GM23338 (cell line): ENCODE data around the gene KDM4C. TPM values are rescaled to one million over a fixed set of nuclear protein-coding genes. Genes with fewer than 3 reads are reported as not detected.

ENCODE experiments used
- CTCF ChIP-seq, 2 experiments: fragments of 200-600 bp in 1 of 2; sonication (generic) in 1 of 2; conservative IDR thresholded peaks; 2 replicates each; pipeline versions ENCODE4 v1.5.1 to v1.6.1; 2016 to 2017; ENCODE audit warnings: antibody characterized with exemption in 2 of 2, low read depth in 2 of 2, mild to moderate bottlenecking in 2 of 2, moderate library complexity in 1 of 2
- EZH2phosphoT487 ChIP-seq: fragments of 200-600 bp; sonication (generic); IDR thresholded peaks from one replicate; pipeline ENCODE4 v1.8.1; 2018; ENCODE audit warnings: antibody characterized with exemption; ENCODE audit not compliant: unreplicated experiment
- JUNB ChIP-seq: IDR thresholded peaks from one replicate; pipeline ENCODE4 v1.6.1; 2016; ENCODE audit warnings: antibody characterized with exemption; ENCODE audit not compliant: unreplicated experiment
- POLR2AphosphoS5 ChIP-seq: IDR thresholded peaks from 2 replicates; pipeline ENCODE4 v1.6.1; 2016; ENCODE audit warnings: antibody characterized with exemption, low read depth
- STAT1 ChIP-seq: IDR thresholded peaks from one replicate; pipeline ENCODE4 v1.6.1; 2016; ENCODE audit warnings: antibody characterized with exemption; ENCODE audit not compliant: unreplicated experiment
- ZNF331 ChIP-seq: fragments of 250-450 bp; sonication (Bioruptor Pico); IDR thresholded peaks from 2 replicates; pipeline ENCODE4 v1.5.0; 2020; ENCODE audit warnings: low read depth, mild to moderate bottlenecking, moderate library complexity
- polyA plus RNA-seq: library from polyadenylated mRNA; unstranded; fragments of >200 nt; fragmentation: Nextera tagmentation; extraction: Ambion mirVana; gene quantifications from 2 replicates; pipeline ENCODE4 v1.2.1, GENCODE V29; 2016
- total RNA-seq: library from RNA; depleted of rRNA; stranded (reverse); fragments of >200 nt; shearing (Covaris generic); gene quantifications from 2 replicates; pipeline ENCODE4 v1.2.3, GENCODE V29; 2014
- TF ChIP-seq, protein P1 (sequence below): fragments of 250-450 bp; sonication (Bioruptor Pico); IDR thresholded peaks from 2 replicates; pipeline ENCODE4 v1.5.0; 2020; ENCODE audit warnings: mild to moderate bottlenecking, moderate library complexity
- TF ChIP-seq, protein P2 (sequence below): IDR thresholded peaks from 2 replicates; pipeline ENCODE4 v1.6.1; 2016; ENCODE audit warnings: antibody characterized with exemption

KDM4C gene
- total and polyA plus RNA-seq, 2 experiments from 2014 or later = 12.0 to 43.8 TPM

DNA sequence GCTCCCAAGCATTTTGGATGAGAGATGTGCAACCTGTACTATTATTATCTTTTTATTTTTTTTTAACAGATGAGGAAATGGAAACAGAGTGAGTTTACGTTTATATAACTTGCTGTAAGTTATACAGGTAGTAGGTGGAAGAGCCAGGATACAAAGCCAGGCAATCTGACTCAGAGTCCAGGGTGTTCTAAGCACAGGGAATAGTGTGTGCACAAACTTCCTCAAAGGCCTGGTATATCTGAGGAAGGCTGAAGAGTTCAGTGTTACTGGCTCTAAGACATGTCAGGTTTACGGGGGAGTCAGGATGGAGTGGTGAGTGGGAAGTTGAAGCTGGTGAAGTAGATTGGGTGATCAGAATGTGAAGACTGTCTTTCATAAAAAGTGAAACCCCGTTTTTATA is 353.6 kb downstream of the KDM4C start (continued):
- TF ChIP-seq, protein P1, sequence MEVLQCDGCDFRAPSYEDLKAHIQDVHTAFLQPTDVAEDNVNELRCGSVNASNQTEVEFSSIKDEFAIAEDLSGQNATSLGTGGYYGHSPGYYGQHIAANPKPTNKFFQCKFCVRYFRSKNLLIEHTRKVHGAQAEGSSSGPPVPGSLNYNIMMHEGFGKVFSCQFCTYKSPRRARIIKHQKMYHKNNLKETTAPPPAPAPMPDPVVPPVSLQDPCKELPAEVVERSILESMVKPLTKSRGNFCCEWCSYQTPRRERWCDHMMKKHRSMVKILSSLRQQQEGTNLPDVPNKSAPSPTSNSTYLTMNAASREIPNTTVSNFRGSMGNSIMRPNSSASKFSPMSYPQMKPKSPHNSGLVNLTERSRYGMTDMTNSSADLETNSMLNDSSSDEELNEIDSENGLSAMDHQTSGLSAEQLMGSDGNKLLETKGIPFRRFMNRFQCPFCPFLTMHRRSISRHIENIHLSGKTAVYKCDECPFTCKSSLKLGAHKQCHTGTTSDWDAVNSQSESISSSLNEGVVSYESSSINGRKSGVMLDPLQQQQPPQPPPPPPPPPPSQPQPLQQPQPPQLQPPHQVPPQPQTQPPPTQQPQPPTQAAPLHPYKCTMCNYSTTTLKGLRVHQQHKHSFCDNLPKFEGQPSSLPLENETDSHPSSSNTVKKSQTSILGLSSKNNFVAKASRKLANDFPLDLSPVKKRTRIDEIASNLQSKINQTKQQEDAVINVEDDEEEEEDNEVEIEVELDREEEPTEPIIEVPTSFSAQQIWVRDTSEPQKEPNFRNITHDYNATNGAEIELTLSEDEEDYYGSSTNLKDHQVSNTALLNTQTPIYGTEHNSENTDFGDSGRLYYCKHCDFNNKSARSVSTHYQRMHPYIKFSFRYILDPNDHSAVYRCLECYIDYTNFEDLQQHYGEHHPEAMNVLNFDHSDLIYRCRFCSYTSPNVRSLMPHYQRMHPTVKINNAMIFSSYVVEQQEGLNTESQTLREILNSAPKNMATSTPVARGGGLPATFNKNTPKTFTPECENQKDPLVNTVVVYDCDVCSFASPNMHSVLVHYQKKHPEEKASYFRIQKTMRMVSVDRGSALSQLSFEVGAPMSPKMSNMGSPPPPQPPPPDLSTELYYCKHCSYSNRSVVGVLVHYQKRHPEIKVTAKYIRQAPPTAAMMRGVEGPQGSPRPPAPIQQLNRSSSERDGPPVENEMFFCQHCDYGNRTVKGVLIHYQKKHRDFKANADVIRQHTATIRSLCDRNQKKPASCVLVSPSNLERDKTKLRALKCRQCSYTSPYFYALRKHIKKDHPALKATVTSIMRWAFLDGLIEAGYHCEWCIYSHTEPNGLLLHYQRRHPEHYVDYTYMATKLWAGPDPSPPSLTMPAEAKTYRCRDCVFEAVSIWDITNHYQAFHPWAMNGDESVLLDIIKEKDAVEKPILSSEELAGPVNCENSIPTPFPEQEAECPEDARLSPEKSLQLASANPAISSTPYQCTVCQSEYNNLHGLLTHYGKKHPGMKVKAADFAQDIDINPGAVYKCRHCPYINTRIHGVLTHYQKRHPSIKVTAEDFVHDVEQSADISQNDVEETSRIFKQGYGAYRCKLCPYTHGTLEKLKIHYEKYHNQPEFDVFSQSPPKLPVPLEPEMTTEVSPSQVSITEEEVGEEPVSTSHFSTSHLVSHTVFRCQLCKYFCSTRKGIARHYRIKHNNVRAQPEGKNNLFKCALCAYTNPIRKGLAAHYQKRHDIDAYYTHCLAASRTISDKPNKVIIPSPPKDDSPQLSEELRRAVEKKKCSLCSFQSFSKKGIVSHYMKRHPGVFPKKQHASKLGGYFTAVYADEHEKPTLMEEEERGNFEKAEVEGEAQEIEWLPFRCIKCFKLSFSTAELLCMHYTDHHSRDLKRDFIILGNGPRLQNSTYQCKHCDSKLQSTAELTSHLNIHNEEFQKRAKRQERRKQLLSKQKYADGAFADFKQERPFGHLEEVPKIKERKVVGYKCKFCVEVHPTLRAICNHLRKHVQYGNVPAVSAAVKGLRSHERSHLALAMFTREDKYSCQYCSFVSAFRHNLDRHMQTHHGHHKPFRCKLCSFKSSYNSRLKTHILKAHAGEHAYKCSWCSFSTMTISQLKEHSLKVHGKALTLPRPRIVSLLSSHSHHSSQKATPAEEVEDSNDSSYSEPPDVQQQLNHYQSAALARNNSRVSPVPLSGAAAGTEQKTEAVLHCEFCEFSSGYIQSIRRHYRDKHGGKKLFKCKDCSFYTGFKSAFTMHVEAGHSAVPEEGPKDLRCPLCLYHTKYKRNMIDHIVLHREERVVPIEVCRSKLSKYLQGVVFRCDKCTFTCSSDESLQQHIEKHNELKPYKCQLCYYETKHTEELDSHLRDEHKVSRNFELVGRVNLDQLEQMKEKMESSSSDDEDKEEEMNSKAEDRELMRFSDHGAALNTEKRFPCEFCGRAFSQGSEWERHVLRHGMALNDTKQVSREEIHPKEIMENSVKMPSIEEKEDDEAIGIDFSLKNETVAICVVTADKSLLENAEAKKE (CRISPR knock-in tag) = no peak
- TF ChIP-seq JUNB (no peak), CTCF (conservative IDR thresholded peaks at IDR 0.05; ENCODE audit: low read depth in 2 of 2) (no peak), STAT1 (no peak), POLR2AphosphoS5 (no peak), ZNF331 (CRISPR knock-in tag) (no peak), EZH2phosphoT487 (no peak)
- TF ChIP-seq, protein P2, sequence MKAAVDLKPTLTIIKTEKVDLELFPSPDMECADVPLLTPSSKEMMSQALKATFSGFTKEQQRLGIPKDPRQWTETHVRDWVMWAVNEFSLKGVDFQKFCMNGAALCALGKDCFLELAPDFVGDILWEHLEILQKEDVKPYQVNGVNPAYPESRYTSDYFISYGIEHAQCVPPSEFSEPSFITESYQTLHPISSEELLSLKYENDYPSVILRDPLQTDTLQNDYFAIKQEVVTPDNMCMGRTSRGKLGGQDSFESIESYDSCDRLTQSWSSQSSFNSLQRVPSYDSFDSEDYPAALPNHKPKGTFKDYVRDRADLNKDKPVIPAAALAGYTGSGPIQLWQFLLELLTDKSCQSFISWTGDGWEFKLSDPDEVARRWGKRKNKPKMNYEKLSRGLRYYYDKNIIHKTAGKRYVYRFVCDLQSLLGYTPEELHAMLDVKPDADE = no peak
